ENCODE results near the gene SPON1.
"Not testable (repeated sequence)": the region's sequence is repeated elsewhere in the genome, so short reads cannot be mapped to it uniquely, and the experiment has no call there.

The SPON1 gene

GRCh38 chr11:14252501-14252900 is 290.0 kb downstream of the SPON1 start:
- DNase-seq, ATAC-seq, H3K9me3 Mint-ChIP-seq, H3K27me3 Mint-ChIP-seq, H3K4me3 Mint-ChIP-seq, H3K27ac Mint-ChIP-seq: not testable (repeated sequence)
- H3K4me1 Mint-ChIP-seq = peaks cover 11% of the 10 kb centered on the region

GRCh38 chr11:14253421-14253820 is 290.9 kb downstream of the SPON1 start:
- Mint-ChIP-seq H3K4me1 (peaks cover 10% of the 10 kb centered on the region), H3K9me3 (no peaks in the 10 kb centered on the region), H3K27me3 (no peaks in the 10 kb centered on the region), H3K27ac (no peak overlapping the region), H3K4me3 (no peak overlapping the region)
- peak; percentile 37 for ATAC-seq
- no peak for DNase-seq

GRCh38 chr11:14253840-14254239 is 291.3 kb downstream of the SPON1 start:
- H3K27ac Mint-ChIP-seq = no peak overlapping the region
- H3K27me3 Mint-ChIP-seq = no peaks in the 10 kb centered on the region
- H3K4me1 Mint-ChIP-seq = peaks cover 6% of the 10 kb centered on the region
- no peaks in the 10 kb centered on the region for H3K9me3 Mint-ChIP-seq
- DNase-seq (no peak), ATAC-seq (no peak)
- no peak overlapping the region for H3K4me3 Mint-ChIP-seq

GRCh38 chr11:14254533-14255237 is 292.2 kb downstream of the SPON1 start:
- no peaks in the 10 kb centered on the region for H3K9me3 Mint-ChIP-seq
- no peaks in the 10 kb centered on the region for H3K27me3 Mint-ChIP-seq
- no peak overlapping the region for H3K4me3 Mint-ChIP-seq
- H3K4me1 Mint-ChIP-seq = no peaks in the 10 kb centered on the region
- H3K27ac Mint-ChIP-seq = no peak overlapping the region
- DNase-seq = no peak
- no peak for ATAC-seq

GRCh38 chr11:14255238-14255534 is 292.7 kb downstream of the SPON1 start:
- Mint-ChIP-seq H3K9me3 (no peaks in the 10 kb centered on the region), H3K27me3 (no peaks in the 10 kb centered on the region), H3K4me3 (no peak overlapping the region), H3K27ac (no peak overlapping the region), H3K4me1 (no peaks in the 10 kb centered on the region)
- ATAC-seq (no peak), DNase-seq (no peak)

GRCh38 chr11:14258221-14258935 is 295.9 kb downstream of the SPON1 start:
- Mint-ChIP-seq H3K4me1 (no peaks in the 10 kb centered on the region), H3K27me3 (no peaks in the 10 kb centered on the region), H3K4me3 (no peak overlapping the region), H3K9me3 (peaks cover 0 to 2% of the 10 kb centered on the region in 2 donors), H3K27ac (peak overlapping the region in 1 of 2 donors; percentile 61)
- ATAC-seq (no peak), DNase-seq (no peak)

- H3K4me1 Mint-ChIP-seq = no peaks in the 10 kb centered on the region
- DNase-seq (no peak), ATAC-seq (peak; percentile 16)
- H3K27ac Mint-ChIP-seq = no peak overlapping the region
- H3K4me3 Mint-ChIP-seq = no peak overlapping the region
- H3K9me3 Mint-ChIP-seq = peaks cover 0 to 8% of the 10 kb centered on the region in 2 donors
- H3K27me3 Mint-ChIP-seq = no peaks in the 10 kb centered on the region
These were observed 296.8 kb downstream of the SPON1 start for GRCh38 chr11:14259186-14259784.

GRCh38 chr11:14259878-14260277 is 297.4 kb downstream of the SPON1 start:
- DNase-seq = no peak
- no peak overlapping the region for H3K27ac Mint-ChIP-seq
- H3K4me1 Mint-ChIP-seq = no peaks in the 10 kb centered on the region
- H3K4me3 Mint-ChIP-seq = no peak overlapping the region
- no peaks in the 10 kb centered on the region for H3K27me3 Mint-ChIP-seq
- H3K9me3 Mint-ChIP-seq = peaks cover 0 to 8% of the 10 kb centered on the region in 2 donors
- ATAC-seq = peak; percentile 22

GRCh38 chr11:14261066-14261465 is 298.5 kb downstream of the SPON1 start:
- H3K9me3 Mint-ChIP-seq = peaks cover 0 to 18% of the 10 kb centered on the region in 2 donors

GRCh38 chr11:14262271-14262846 is 299.8 kb downstream of the SPON1 start:
- Mint-ChIP-seq H3K4me1 (no peaks in the 10 kb centered on the region), H3K27me3 (no peaks in the 10 kb centered on the region), H3K9me3 (peaks cover 0 to 18% of the 10 kb centered on the region in 2 donors), H3K4me3 (no peak overlapping the region), H3K27ac (peak overlapping the region in 1 of 2 donors; percentile 88)
- ATAC-seq = no peak
- no peak for DNase-seq

More at GRCh38 chr11:14261066-14261465, 298.5 kb downstream of the SPON1 start:
- Mint-ChIP-seq H3K27ac (peak overlapping the region in 1 of 2 donors; percentile 48), H3K4me3 (no peak overlapping the region), H3K27me3 (no peaks in the 10 kb centered on the region), H3K4me1 (no peaks in the 10 kb centered on the region)
- ATAC-seq = no peak
- no peak for DNase-seq

GRCh38 chr11:14264966-14265365 is 302.4 kb downstream of the SPON1 start:
- no peak overlapping the region for H3K27ac Mint-ChIP-seq
- H3K4me3 Mint-ChIP-seq = no peak overlapping the region
- no peak for ATAC-seq
- H3K4me1 Mint-ChIP-seq = peaks cover 2% of the 10 kb centered on the region
- H3K9me3 Mint-ChIP-seq = peaks cover 0 to 18% of the 10 kb centered on the region in 2 donors
- H3K27me3 Mint-ChIP-seq = no peaks in the 10 kb centered on the region
- no peak for DNase-seq

GRCh38 chr11:14266622-14267021 is 304.1 kb downstream of the SPON1 start:
- Mint-ChIP-seq H3K27me3 (no peaks in the 10 kb centered on the region), H3K9me3 (peaks cover 0 to 18% of the 10 kb centered on the region in 2 donors), H3K4me1 (peaks cover 18% of the 10 kb centered on the region), H3K27ac (no peak overlapping the region), H3K4me3 (no peak overlapping the region)
- DNase-seq = no peak
- ATAC-seq = no peak

- H3K27me3 Mint-ChIP-seq = no peaks in the 10 kb centered on the region
- H3K4me3 Mint-ChIP-seq = no peak overlapping the region
- H3K27ac Mint-ChIP-seq = no peak overlapping the region
- ATAC-seq = no peak
- peaks cover 0 to 18% of the 10 kb centered on the region in 2 donors for H3K9me3 Mint-ChIP-seq
- peaks cover 28% of the 10 kb centered on the region for H3K4me1 Mint-ChIP-seq
- no peak for DNase-seq
These were observed 305.5 kb downstream of the SPON1 start for GRCh38 chr11:14267861-14268635.

- H3K4me3 Mint-ChIP-seq = no peak overlapping the region
- peaks cover 0 to 9% of the 10 kb centered on the region in 2 donors for H3K9me3 Mint-ChIP-seq
- ATAC-seq (no peak), DNase-seq (no peak)
- H3K27ac Mint-ChIP-seq = no peak overlapping the region
- H3K27me3 Mint-ChIP-seq = no peaks in the 10 kb centered on the region
- peaks cover 28% of the 10 kb centered on the region for H3K4me1 Mint-ChIP-seq
These were observed 307.4 kb downstream of the SPON1 start for GRCh38 chr11:14269692-14270573.
